Activated naive CD8-positive, alpha-beta T cell (primary cell): ENCODE data around the gene C19orf25.

Source experiments
- H3K27ac Mint-ChIP-seq: one replicate; pipeline ENCODE4 v1.8.0; 2021; ENCODE audit warnings: mixed read lengths
- H3K27me3 Mint-ChIP-seq: one replicate; pipeline ENCODE4 v1.8.0; 2021; ENCODE audit warnings: mixed read lengths
- H3K36me3 Mint-ChIP-seq: one replicate; pipeline ENCODE4 v1.8.0; 2021; ENCODE audit warnings: mixed read lengths
- H3K4me1 Mint-ChIP-seq: one replicate; pipeline ENCODE4 v1.8.0; 2021; ENCODE audit warnings: low read depth, mixed read lengths
- H3K4me3 Mint-ChIP-seq: one replicate; pipeline ENCODE4 v1.8.0; 2021; ENCODE audit warnings: mild to moderate bottlenecking, mixed read lengths
- H3K9me3 Mint-ChIP-seq: one replicate; pipeline ENCODE4 v1.8.0; 2021; ENCODE audit warnings: low read depth, mixed read lengths

The C19orf25 gene

DNA sequence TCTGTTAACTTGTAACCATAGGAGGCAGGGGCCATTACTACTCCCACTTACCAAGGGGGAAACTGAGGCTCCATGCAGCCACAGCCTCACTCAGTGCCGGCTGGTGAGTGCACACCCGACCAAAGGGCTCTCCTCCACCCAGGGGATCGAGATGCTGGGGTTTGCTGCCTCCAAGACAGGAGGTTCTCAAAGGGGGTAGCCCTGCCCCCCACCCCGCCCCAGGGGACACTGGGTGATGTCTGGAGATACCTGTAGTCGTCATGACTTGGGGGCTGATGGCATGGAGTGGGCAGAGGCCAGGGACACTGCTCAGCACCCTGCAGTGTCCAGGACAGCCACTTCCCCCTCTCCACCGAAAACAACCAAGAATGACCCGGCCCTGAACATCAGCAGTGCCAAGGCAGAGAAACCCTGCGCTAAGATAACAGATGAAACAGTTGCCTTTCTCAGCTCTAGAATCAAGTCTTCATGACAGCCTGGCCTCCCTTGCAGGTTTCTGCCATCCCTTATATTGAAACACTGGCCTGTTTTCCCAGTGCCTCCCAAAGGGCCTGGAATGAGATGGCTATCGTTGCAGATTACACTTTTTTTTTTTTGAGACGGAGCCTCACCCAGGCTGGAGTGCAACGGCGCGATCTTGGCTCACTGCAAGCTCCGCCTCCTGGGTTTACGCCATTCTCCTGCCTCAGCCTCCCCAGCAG, 15.2 kb upstream of the C19orf25 start:
- no peaks in the 10 kb centered on the region for H3K9me3 Mint-ChIP-seq

DNA sequence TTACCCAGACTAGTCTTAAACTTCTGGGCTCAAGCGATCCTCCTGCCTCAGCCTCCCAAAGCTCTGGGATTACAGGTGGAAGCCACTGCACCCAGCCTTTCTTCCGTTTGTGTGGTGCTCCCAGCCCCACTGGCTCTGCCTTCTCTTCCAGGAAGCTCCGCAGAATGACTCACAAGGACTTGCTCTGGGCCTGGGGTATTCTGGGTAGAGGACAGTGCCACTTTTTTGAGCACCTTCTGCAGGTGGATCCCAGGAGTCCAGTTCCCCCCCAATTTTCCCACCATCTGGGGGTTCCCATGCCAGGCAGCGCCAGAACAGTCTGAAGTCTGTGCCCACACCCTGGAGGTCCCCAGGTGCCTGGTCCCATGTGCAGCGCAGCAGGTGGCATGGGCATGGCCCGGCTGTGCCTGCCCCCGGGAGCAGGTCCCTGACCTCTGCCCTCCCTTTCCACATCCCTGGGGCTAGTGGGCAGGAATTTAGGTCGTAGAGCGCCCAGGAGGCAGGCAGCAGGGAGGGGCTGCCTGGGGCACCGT, 13.5 kb upstream of the C19orf25 start:
- Mint-ChIP-seq H3K27ac (no peak overlapping the region), H3K27me3 (no peaks in the 10 kb centered on the region), H3K4me1 (peaks cover 12% of the 10 kb centered on the region), H3K36me3 (no peaks in the 10 kb centered on the region), H3K9me3 (no peaks in the 10 kb centered on the region), H3K4me3 (no peak overlapping the region)

More for the DNA sequence above, 15.2 kb upstream of the C19orf25 start:
- no peak overlapping the region for H3K4me3 Mint-ChIP-seq
- no peak overlapping the region for H3K27ac Mint-ChIP-seq
- H3K27me3 Mint-ChIP-seq, result no peaks in the 10 kb centered on the region
- no peaks in the 10 kb centered on the region for H3K36me3 Mint-ChIP-seq
- H3K4me1 Mint-ChIP-seq, result peaks cover 11% of the 10 kb centered on the region

DNA sequence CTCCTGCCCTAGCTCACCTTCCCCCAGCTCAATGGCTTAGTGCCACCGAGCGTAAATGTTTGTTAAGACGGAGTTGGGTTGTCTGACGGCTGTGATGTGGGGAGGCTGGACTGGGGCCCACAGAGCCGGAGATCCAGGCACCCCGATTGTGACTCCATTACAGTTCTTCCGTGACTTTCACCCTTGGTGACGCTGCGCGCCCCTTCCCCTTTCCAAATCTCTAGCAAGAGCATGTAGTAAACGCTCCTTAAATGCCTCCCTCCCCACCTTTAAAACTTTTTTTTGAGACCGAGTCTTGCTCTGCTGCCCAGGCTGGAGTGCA, 12.8 kb upstream of the C19orf25 start:
- no peaks in the 10 kb centered on the region for H3K9me3 Mint-ChIP-seq
- peak overlapping the region; percentile 82 for H3K4me3 Mint-ChIP-seq
- H3K27me3 Mint-ChIP-seq, result no peaks in the 10 kb centered on the region
- H3K36me3 Mint-ChIP-seq, result no peaks in the 10 kb centered on the region
- no peak overlapping the region for H3K27ac Mint-ChIP-seq
- H3K4me1 Mint-ChIP-seq, result peaks cover 12% of the 10 kb centered on the region

DNA sequence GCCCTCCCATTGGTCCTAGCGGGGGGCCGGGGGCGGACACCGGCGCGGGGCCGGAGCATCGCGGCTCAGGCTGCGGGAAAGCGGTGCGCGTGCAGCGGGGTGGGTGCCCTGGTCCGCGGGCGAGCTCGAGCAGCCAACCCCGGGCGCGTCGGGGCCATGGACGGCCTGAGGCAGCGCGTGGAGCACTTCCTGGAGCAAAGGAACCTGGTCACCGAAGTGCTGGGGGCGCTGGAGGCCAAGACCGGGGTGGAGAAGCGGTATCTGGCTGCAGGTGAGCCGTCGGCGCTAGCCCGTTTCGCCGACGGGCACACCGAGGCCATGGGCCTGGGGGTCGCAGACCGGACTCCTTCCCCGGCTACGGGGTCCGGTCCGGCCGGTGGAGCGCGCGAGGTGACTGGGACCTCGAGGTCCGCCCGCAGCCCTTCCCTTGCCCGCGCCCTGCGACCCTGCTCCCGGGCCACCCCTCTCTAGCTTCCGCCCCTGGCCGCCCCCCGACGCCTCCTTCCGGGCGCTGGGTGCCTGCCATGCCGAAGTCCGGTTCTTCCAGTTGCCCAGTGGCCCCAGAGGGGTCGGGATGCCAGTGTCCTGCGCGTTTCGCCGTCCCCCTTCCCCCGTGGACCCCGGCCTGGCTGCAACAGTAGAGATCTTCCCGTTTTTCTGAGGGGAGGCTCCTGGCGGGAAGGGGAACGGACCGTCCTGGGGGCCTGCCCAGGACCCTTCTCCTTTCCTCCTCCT, 12.3 kb upstream of the C19orf25 start, which contains the start of gene REEP6:
Gene REEP6 (plus strand): TSS at position 68 of the 735 bp plus-strand sequence. CDS start 89 bp downstream, at position 157.
- no peaks in the 10 kb centered on the region for H3K36me3 Mint-ChIP-seq
- peaks cover 12% of the 10 kb centered on the region for H3K4me1 Mint-ChIP-seq
- H3K27ac Mint-ChIP-seq, result peak within 1 kb of the TSS; percentile 91
- peak within 1 kb of the TSS; percentile 91 for H3K4me3 Mint-ChIP-seq
- H3K9me3 Mint-ChIP-seq, result no peaks in the 10 kb centered on the region
- no peaks in the 10 kb centered on the region for H3K27me3 Mint-ChIP-seq

DNA sequence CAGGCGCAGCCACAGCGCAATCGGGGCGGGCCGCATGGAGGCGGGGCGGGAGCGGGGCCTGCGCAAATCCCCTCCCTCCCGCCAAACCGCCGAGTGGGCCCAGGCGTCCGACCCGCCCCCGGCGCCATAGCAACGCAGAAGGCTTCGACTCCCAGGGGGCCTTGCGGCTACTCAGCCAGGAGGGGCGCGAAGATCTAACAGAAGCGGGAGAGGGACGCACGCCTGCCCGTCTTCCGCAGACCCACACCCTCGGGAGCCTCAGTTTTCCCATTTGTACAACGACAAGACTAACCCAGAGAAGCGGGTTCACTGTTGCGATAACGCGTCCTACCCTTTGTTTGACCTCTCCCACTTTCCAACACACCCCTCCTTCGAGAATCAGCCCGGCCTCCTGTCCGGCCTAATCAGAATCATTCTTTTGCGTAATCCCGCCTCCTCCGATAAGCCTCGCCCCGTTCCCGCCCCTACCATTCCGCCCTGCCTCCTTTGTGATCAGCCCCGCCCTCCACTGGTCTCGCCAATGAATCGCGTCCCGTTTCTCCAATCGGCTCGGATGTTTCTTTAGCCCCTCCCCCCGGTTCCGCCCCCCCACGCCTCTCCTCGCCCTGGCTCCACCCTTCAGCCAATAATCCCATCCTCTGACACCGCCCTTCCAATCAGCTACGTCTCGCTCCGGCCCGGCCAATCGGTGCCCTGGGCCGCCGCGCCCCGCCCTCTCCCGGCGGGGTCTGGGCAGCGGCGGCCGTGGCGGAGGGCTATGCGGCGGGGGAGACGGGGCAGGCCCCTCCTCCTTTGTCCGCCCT, 11.5 kb upstream of the C19orf25 start, which contains the start of gene PCSK4:
Gene PCSK4 (minus strand): TSS at position 40 of the 803 bp plus-strand sequence. CDS start 4 bp downstream, at position 36.
- Mint-ChIP-seq H3K27ac (peak within 1 kb of the TSS; percentile 91), H3K27me3 (no peaks in the 10 kb centered on the region), H3K4me3 (peak within 1 kb of the TSS; percentile 91), H3K36me3 (no peaks in the 10 kb centered on the region), H3K4me1 (peaks cover 12% of the 10 kb centered on the region), H3K9me3 (no peaks in the 10 kb centered on the region)

DNA sequence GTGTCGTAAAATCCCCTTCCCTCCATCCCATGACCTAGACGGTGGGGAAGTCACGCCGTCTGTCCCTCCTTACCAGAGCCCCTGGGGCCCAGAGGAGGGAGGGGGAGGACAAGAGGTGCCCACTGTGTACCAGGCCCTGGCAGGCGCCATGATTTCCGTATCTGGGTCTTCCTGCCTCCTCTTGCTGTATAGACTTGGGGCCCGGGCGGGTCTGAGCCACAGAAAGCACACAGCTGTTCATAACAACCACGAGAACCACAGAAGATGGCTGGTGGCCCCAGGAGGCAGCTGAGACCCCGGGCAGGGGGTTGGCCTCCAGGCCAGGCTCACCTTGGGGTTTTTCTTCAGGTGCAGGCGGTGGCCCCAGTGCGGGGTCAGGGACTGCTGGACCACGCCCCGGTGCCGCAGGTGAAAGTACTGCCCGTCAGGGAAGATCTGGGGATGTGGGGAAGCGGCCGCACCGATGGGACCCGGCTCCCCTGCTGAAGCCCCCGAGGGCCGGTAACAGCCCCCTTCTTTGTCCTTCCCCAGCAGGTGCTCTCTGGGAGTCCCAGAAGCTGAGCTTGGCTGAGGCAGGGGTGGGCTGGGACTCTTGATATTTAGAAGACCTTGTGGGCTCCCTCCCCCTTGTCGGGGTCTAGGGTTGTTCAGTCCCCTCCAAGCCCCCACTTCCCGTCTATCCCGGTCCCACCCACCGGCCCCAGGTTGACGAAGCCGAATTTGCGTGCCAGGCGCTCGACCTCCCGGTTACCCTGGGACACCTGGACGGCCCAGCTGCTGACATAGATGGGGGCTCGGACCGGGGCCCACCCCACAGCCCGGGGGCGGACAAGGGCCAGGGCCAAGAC, 10.7 kb upstream of the C19orf25 start:
- Mint-ChIP-seq H3K4me1 (peaks cover 12% of the 10 kb centered on the region), H3K36me3 (no peaks in the 10 kb centered on the region), H3K9me3 (no peaks in the 10 kb centered on the region), H3K27ac (no peak overlapping the region), H3K27me3 (no peaks in the 10 kb centered on the region), H3K4me3 (peak overlapping the region; percentile 42)

DNA sequence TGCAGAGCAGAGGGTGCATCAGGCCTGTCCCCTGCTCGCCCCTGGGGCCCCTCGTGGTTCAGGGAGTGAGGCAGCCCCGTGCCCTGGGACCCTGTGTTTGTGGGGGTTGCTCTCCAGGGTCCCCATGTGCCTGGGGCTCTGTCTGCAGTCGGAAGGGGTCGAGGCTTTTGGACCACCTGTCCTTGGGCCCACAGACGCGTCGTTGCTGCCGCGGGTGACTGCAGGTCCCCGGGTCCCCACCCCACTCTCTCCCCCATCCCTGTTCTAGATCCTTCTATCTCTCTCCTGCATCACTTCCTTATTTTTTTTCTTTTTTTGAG, 9.2 kb upstream of the C19orf25 start:
- H3K27ac Mint-ChIP-seq, result no peak overlapping the region

DNA sequence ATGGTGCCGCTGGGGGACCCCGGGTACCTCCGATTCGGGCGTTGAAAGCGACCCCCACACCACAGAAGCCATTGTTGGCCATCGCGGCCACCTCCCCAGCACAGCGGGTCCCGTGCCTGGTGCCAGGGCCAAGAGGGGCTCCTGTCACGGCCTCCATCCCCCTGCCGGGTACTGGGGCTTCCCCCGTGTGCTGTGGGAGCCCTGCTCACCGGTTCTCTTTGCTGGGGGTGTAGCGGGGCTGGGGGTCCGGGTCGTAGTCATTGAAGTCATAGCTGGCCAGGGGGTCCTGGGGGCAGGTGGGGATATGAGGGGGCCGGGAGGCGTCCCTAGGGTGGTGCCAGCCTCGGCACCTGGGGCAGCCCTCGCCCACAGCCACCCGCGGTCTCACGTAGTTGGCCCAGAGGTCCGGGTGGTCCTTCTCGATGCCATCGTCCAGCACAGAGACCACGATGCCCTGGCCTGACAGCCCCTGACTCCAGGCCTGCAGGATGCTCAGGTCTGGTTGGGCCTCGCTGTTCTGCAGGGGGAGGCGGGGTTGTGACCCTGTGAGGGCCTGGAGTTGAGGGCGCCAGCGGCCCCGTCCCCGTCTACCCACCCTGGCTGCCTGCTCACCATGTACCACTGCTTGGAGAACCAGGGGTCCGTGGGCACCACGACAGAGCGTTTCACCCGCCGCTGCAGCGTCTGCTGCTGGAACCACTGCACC, 8.7 kb upstream of the C19orf25 start:
- no peak overlapping the region for H3K27ac Mint-ChIP-seq
- no peak overlapping the region for H3K4me3 Mint-ChIP-seq
- H3K4me1 Mint-ChIP-seq, result peaks cover 12% of the 10 kb centered on the region
- H3K9me3 Mint-ChIP-seq, result no peaks in the 10 kb centered on the region
- H3K27me3 Mint-ChIP-seq, result no peaks in the 10 kb centered on the region
- no peaks in the 10 kb centered on the region for H3K36me3 Mint-ChIP-seq

More for the DNA sequence above, 9.2 kb upstream of the C19orf25 start:
- no peaks in the 10 kb centered on the region for H3K36me3 Mint-ChIP-seq
- H3K4me1 Mint-ChIP-seq, result peaks cover 12% of the 10 kb centered on the region
- H3K27me3 Mint-ChIP-seq, result no peaks in the 10 kb centered on the region
- H3K9me3 Mint-ChIP-seq, result no peaks in the 10 kb centered on the region
- H3K4me3 Mint-ChIP-seq, result no peak overlapping the region

DNA sequence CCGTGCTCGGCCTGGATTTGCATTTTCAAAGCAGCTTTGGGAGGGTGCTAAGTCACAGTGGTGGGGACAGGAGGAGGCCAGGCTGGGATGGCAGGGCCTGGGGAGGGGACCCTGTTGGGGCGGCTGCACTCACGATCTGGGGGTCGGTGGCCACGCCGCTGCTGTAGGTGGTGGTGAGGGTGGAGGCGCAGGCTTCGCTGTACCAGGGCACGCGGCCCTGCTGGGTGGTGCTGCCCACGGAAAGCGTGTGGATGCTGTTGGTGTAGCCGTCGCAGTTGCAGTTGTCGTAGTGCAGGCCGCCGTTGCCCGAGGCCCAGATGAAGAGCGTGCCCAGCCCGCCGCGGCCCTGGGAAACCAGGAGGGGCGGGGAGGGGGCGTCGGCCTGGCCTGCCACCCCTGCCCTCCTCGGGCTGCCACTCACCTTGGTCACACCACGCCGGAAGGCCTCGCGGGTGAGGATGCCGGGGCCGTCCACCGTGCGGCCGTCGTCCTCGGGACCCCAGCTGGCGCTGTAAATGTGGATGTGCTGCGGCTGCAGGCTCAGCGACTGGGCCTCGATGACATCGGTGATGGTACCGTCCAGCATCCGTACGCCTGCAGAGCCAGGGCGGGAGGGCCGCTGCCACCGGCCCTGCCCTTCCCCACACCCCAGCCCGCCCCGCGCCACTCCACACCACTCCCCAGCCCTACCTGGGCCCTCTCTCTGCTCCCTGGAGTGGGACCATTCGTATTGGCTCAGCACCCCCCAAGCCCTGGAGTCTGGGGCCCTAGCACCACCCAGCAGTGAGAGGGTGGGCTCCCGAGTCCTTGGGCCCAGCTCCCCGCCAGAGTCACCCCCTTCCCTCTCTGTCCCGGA, 7.9 kb upstream of the C19orf25 start:
- Mint-ChIP-seq H3K4me3 (no peak overlapping the region), H3K4me1 (peaks cover 12% of the 10 kb centered on the region), H3K36me3 (no peaks in the 10 kb centered on the region), H3K27ac (no peak overlapping the region), H3K9me3 (no peaks in the 10 kb centered on the region), H3K27me3 (no peaks in the 10 kb centered on the region)

DNA sequence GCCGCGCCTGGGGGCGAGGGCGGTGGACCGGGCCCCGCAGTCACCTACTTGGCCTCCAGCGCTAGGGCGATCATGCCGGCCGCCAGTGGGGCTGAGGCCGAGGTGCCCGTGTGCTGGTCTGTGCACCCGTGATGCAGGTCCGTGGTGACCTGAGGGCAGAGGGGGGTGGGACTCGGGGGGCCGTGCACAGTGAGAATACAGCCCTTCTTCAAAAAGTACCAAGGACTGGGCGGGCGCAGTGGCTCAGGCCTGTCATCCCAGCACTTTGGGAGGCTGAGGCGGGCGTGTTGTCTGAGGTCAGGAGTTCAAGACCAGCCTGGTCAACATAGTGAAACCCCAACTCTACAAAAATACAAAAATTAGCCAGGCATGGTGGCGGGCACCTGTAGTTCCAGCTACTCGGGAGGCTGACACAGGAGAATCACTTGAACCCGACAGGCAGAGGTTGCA, 5.0 kb upstream of the C19orf25 start:
- no peak overlapping the region for H3K27ac Mint-ChIP-seq
- H3K9me3 Mint-ChIP-seq, result no peaks in the 10 kb centered on the region
- no peaks in the 10 kb centered on the region for H3K27me3 Mint-ChIP-seq
- peaks cover 3% of the 10 kb centered on the region for H3K4me1 Mint-ChIP-seq
- H3K36me3 Mint-ChIP-seq, result no peaks in the 10 kb centered on the region
- no peak overlapping the region for H3K4me3 Mint-ChIP-seq

DNA sequence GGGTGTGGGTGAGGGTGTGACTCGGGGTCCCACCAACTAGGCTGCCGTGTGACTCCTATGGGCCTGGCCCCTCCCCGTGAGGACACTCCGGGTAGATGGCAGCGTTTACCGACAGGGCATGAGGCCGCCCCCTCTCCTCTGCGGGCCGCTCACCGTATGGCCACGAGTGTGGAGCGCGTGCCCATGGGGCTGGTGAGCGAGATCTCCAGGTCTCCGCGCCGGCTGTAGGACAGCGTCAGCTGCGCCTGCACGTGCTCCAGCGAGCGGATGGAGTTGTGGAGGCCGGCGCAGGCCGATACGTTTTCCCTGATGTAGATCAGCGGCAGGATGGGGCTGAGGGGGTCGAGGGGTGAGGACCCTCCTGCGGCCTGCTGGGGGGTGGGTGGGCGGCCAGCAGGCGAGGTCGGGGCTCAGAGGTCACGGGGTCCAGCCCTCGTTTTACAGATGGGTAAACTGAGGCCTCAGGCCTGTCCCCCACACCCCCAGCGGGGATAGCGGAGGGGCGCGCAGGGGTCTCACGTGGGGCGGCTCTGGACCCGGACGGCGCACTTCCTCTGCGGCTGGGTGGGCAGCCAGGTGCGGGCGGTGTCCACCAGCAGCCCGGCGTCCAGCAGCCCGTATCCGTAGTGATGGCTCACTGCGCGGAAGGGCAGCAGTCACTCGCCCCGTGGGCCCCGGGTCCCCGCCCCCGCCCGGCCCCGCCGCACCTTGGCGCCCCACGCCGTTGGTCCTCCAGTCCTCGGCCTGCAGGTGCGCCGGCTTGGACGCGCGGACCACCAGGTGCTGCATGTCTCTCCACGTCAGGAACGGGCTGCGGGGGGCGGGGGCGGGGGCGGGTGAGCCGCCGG, 4.3 kb upstream of the C19orf25 start:
- Mint-ChIP-seq H3K36me3 (no peaks in the 10 kb centered on the region), H3K4me1 (peaks cover 4% of the 10 kb centered on the region), H3K4me3 (no peak overlapping the region), H3K27ac (no peak overlapping the region), H3K27me3 (no peaks in the 10 kb centered on the region), H3K9me3 (no peaks in the 10 kb centered on the region)

DNA sequence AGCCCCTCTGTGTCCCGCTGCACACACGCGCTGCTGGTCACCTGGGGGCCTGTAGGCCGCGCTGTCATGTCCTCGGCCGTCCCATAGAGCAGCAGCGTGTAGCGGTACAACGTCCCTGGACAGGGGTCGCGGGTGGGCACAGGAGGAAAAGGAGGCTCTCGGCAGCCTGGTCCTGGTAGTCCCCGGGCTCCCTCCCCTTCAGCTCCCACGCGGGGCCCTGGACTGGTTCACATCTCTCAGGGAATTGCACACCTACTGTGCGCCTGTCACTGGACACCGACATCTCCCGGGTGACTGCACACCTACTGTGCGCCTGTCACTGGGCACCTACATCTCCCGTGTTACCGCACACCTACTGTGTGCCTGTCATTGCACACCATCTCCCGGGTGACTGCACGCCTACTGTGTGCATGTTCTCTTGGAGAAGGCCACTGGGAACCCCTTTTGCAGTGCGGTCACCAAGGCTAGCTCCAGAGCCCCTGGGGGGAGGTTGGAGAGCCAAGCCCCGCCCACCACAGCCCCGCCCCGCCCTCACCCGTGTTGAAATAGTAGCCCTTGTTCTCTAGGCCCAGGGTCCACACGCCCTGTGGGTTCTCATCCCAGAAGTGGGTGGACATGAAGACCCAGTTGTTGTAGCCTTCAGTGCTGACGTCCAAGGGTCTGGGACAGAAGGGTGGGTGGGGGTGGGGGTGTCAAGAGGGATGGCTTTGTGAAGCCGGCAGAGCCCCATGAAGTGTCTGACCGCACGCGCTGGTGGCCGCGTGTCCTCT, 3.5 kb upstream of the C19orf25 start:
- H3K27ac Mint-ChIP-seq, result no peak overlapping the region
- no peaks in the 10 kb centered on the region for H3K36me3 Mint-ChIP-seq
- H3K4me3 Mint-ChIP-seq, result no peak overlapping the region
- peaks cover 4% of the 10 kb centered on the region for H3K4me1 Mint-ChIP-seq
- H3K9me3 Mint-ChIP-seq, result no peaks in the 10 kb centered on the region
- no peaks in the 10 kb centered on the region for H3K27me3 Mint-ChIP-seq
